Mammary epithelial cell (primary cell): Measurements from ENCODE around the gene KARS1.

ENCODE experiments used
- CTCF ChIP-seq, 2 donors: IDR thresholded peaks in 1 of 2; conservative IDR thresholded peaks in 1 of 2; 2 replicates each; pipeline ENCODE4 v1.5.1; 2011 to 2012; ENCODE audit warnings: inconsistent platforms in 2 of 2, low read length in 2 of 2, mild to moderate bottlenecking in 2 of 2, control low read depth in 1 of 2, low read depth in 1 of 2; ENCODE audit not compliant: insufficient read depth in 1 of 2; ENCODE audit errors: extremely low read depth in 1 of 2
- EZH2 ChIP-seq: IDR thresholded peaks from 2 replicates; pipeline ENCODE4 v1.6.1; 2012; ENCODE audit warnings: low read length, inconsistent platforms, borderline replicate concordance

GRCh38 chr16:75626806-75627205 is 20.7 kb downstream of the KARS1 start:
- TF ChIP-seq CTCF (conservative IDR thresholded peaks at IDR 0.05 in 1 of 2, IDR thresholded peaks at IDR 0.05 in 1 of 2; ENCODE audit: extremely low read depth in 1 of 2, insufficient read depth in 1 of 2, low read depth in 1 of 2, low read length in 2 of 2) (no peak), EZH2 (no peak)
